OCI-M1 (cell line): ENCODE measurements around the gene NIT2.
A peak's percentile ranks its signal among the peaks of the same experiment; 100 is the strongest.

Experiments used
- DNase-seq: peaks from one replicate; lab custom pipeline; 2025; lab: John Stamatoyannopoulos, UW

The NIT2 gene

GRCh38 chr3:100396967-100397366 lies 62.4 kb downstream of the NIT2 start:
- no peak for DNase-seq

- DNase-seq = peak; percentile 24
These were observed 64.9 kb downstream of the NIT2 start for GRCh38 chr3:100399341-100400071.

DNA sequence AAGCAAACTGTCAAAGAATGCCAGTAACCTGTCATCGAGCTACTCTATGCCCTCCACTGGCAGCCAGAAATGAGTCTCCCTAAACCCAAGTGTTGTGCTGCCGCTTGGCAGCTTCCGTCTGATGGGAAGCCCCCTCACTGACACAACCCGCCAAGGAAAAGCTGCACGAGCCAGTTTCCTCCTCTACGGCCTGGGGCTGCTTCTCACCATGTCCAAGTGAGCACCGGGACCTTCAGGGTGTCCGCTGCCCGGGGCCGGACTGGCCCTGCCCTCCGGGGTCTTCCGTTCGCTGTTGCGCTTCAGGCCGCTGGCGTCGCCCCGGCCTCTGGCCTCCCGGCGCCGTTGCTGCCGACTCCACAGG lies 65.8 kb downstream of the NIT2 start:
- peak; percentile 35 for DNase-seq

DNA sequence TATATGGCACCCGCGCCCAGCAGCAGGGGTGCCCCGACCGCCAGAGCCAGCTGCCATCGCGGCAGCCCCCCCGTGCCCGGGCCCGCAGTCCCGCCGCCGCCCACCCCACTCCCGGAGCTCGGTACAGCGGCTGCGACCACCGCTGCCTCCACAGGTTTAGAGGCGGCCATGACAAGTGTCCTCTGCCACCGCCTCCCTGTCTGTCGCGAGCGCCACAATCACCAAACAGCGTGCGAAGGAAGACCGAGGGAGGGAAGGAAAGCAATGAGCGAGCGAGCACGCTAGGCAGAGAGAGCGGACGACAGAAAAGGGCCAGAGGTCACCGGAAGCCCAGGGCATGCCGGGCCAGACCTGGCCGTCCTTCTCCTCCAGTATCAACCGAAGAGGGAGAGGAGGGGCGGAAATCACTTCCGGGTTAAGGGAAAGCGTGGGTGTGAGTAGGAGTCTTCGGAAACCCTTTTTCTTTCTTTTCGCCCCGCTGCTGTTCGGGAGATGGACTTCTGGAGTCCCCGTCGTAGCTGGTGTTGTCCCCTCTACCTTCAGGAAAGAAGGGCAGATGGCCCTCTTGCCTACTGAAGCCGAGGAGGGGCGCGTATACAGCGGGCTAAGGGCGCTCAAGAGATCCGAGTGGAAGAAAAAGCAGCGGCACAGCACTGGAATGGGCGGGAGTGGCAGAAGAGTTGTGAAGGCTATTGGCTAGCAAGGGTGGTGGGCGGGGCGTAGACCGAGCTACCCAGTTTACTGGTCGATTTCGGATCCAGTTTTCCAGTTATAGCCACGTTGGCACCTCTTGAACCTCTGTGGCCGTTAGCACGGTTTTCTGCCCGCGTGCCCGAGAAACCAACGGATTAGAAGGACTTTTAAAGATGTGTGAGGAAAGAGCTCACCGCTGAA lies 66.5 kb downstream of the NIT2 start, which contains the start of the genes LNP1 and TOMM70:
Gene LNP1 (plus strand): TSS at position 760 of the 894 bp plus-strand sequence. CDS start 28,191 bp downstream, outside the sequence.
Gene TOMM70 (minus strand): TSS at position 310 of the 894 bp plus-strand sequence. CDS start 140 bp downstream, at position 170.
- DNase-seq = peak; percentile 99

DNA sequence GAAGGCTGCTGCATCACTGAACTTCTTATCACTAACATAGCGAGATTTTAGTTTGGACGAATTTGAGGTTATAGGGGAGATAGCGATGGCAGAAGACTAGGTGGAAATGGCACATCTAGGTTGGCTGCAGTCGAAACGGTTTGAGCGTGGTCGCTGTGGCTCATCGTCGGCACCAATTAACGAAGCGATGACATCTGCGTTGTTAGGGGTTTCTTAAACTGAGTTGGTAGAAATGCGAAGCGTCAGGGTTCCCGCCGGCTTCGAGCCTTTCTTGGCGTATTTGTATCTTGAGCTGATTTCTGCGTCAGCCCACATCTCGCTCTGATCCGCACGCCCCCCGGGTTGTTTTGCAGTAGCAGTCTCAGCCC lies 67.1 kb downstream of the NIT2 start:
- peak; percentile 85 for DNase-seq

DNA sequence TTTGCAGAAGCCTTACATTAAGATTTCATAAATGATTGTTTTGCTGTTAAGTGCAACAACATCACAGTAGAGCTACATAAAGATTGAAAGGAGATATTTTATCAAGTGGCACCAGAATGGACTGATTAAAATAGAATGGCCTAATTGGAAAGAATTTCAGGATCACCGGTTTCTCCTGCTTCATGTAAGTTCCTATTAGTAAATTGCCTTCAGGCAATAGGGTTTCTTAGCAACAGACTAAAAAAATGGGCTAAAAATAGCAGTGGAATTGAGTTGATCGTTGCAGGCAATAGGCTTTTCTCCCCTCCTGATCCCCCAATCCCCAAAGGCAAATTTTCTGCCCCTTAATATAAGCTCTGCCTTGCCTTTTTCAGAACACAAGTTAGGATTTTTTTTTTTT lies 67.7 kb downstream of the NIT2 start:
- DNase-seq = peak; percentile 76

GRCh38 chr3:100402891-100403290 lies 68.3 kb downstream of the NIT2 start:
- DNase-seq = peak; percentile 66

DNA sequence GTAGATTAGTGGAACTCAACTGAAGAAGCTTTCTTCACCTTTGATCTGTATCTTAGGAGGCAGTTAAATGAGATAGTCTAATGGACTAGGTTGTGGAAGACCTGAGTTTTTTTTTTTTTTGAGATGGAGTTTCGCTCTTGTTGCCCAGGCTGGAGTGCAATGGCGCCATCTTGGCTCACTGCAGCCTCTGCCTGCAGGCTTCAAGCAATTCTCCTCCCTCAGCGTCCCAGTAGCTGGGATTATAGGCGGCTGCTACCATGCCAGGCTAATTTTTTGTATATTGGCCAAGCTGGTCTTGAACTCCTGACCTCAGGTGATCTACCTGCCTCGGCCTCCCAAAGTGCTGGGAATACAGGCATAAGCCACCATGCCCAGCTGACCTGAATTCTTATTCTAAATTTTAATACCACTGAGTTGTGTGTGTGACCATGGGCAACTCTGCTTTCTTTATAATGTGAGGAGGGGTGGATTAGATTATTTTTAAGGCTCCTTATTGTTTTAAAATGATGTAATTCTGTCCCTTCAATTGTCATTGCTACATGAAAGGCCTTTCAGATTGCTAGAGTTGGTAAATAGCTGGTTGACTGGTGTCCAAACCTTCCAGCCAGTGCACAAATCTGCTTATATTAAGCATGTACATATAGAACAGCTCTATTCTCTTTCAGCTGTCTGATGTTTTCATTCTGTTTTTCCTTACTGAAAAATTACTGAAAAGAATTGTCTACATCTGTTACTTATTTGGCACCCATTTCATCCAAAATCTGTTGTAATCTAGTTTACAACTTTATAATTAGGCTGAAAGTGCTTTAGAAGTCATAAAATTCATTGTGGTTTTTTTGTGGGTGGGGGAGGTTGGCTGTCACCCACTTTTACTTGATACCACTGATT lies 69.0 kb downstream of the NIT2 start:
- DNase-seq = peak; percentile 74

GRCh38 chr3:100404250-100404548 lies 69.6 kb downstream of the NIT2 start:
- DNase-seq = no peak

- DNase-seq = peak; percentile 24
These were observed 72.6 kb downstream of the NIT2 start for GRCh38 chr3:100407164-100407563.

DNA sequence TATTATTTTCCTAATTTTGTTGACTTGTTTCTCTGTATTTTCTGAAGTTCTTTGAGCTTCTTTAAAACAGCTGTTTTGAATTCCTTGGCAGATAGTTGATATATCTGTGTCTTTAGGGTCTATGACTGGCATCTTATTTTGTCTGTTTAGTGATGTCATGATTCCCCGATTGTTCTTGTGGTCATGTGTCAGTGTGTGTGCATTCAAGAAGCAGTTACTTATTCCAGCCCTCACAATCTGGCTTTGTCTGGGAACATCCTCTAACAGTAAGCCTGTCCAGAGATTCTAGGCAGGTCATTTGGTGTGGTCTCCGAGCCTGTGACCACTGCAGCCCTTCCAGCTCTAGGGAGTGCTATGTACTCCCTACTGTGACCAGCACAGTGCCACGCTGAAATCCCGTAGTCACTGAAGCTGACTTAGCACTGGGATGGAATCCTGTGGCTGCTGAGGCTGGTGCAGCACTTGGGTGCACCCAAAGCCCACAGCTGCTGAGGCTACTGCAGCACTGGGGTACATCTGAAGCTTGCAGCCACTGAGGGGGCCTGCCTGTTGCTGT lies 73.5 kb downstream of the NIT2 start:
- DNase-seq = no peak
